ENCODE measurements around the gene IQSEC1.

DNA sequence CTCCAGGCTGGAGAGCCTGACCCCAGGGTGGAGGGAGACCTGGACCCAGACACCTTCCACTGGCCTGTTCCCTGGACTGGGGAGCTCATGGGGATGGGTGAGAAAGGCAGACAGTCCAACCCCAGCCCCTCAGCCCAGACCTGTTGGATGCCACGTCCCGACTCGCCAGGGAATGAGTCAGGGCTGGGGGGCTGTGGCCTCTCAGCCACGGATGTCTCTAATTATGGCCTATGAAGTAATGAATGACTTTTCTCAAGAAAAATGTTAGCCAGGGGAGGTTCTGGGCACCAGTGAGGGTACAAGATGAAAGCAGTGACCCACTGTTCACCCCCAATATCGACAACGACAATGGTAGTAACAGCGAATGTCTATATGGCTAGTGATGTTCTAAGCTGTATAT is 124.9 kb downstream of the IQSEC1 start:
- TF ChIP-seq POLR2A (IDR thresholded peaks at IDR 0.05; ENCODE audit: low read depth, low read length) (no peak), POLR2AphosphoS5 (IDR thresholded peaks at IDR 0.05; ENCODE audit: low read depth, low read length) (no peak)

All from GM12892 (cell line).